K562 (cell line): ENCODE data around the gene RHEB.

ENCODE experiments used
- BRCA1 ChIP-seq, 2 experiments: fragments of 450-650 bp in 1 of 2; sonication (generic) in 1 of 2; formaldehyde crosslinking in 1 of 2; IDR thresholded peaks; 2 replicates each; pipeline versions ENCODE4 v1.5.0 to v1.6.1; 2017 to 2020; ENCODE audit warnings: mild to moderate bottlenecking in 1 of 2, missing genetic modification reagents in 1 of 2
- CBX8 ChIP-seq: fragments of 200-600 bp; sonication (generic); IDR thresholded peaks from 2 replicates; pipeline ENCODE4 v1.6.1; 2012; ENCODE audit warnings: borderline replicate concordance, mixed run types, low read depth, mild to moderate bottlenecking, moderate library complexity, mixed read lengths, low read length, control low read depth, inconsistent platforms; ENCODE audit not compliant: poor library complexity, severe bottlenecking; ENCODE audit errors: extremely low read depth
- EP300 ChIP-seq: IDR thresholded peaks from 2 replicates; pipeline ENCODE4 v1.6.1; 2012; ENCODE audit warnings: low read length, improper control_type of control experiment
- NELFE ChIP-seq: IDR thresholded peaks from 2 replicates; pipeline ENCODE4 v1.6.1; 2011; ENCODE audit warnings: mild to moderate bottlenecking; ENCODE audit not compliant: insufficient read depth, insufficient read length
- POLR2A ChIP-seq: fragments of 450-650 bp; conservative IDR thresholded peaks from 2 replicates; pipeline ENCODE4 v1.6.1; 2016
- TF ChIP-seq, protein P1 (sequence below): sonication (generic); formaldehyde crosslinking; IDR thresholded peaks from 2 replicates; pipeline ENCODE4 v1.9.0; 2022; ENCODE audit warnings: mild to moderate bottlenecking, missing genetic modification reagents
- TF ChIP-seq, protein P2 (sequence below), 3 experiments: IDR thresholded peaks in 2 of 3; conservative IDR thresholded peaks in 1 of 3; 2 replicates each; pipeline ENCODE4 v1.5.1; 2011 to 2012; ENCODE audit warnings: low read length in 3 of 3, mild to moderate bottlenecking in 3 of 3, control low read depth in 2 of 3, improper control_type of control experiment in 1 of 3, inconsistent platforms in 1 of 3, low read depth in 1 of 3, mixed read lengths in 1 of 3, moderate library complexity in 1 of 3; ENCODE audit not compliant: insufficient read depth in 2 of 3
- TF ChIP-seq, protein P3 (sequence below), 2 experiments: fragments of 450-650 bp in 1 of 2; IDR thresholded peaks; 2 replicates each; pipeline ENCODE4 v1.6.1; 2011 to 2017; ENCODE audit warnings: low read depth in 2 of 2, antibody characterized with exemption in 1 of 2, borderline replicate concordance in 1 of 2, low read length in 1 of 2, mild to moderate bottlenecking in 1 of 2, mixed read lengths in 1 of 2; ENCODE audit not compliant: control insufficient read depth in 1 of 2

DNA sequence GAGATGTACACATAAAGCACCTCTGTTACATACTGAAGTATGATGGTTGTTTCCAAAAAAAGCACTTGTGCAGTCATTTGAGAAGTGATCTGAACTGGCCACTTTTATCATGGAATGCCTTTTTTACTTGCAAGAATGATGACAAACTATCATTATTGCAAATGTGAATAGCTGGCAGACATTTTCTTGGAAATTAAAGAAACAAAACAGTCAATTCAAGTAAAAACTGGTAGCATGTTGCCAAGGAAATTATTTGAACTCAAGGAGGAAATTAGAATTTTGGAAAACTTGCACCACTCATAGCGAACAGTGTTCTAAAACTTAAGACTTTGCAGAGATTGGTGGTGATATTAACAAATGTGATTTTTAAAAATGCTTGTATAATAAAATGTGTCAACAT is 6.6 kb downstream of the RHEB start:
- TF ChIP-seq BRCA1 (IDR thresholded peaks at IDR 0.05) (no peak), BRCA1 (CRISPR knock-in tag; IDR thresholded peaks at IDR 0.05) (no peak), CBX8 (no peak), POLR2A (no peak), NELFE (no peak), EP300 (no peak)
- TF ChIP-seq, protein P1, sequence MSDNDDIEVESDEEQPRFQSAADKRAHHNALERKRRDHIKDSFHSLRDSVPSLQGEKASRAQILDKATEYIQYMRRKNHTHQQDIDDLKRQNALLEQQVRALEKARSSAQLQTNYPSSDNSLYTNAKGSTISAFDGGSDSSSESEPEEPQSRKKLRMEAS (CRISPR knock-in tag), result no peak
- TF ChIP-seq, protein P2, sequence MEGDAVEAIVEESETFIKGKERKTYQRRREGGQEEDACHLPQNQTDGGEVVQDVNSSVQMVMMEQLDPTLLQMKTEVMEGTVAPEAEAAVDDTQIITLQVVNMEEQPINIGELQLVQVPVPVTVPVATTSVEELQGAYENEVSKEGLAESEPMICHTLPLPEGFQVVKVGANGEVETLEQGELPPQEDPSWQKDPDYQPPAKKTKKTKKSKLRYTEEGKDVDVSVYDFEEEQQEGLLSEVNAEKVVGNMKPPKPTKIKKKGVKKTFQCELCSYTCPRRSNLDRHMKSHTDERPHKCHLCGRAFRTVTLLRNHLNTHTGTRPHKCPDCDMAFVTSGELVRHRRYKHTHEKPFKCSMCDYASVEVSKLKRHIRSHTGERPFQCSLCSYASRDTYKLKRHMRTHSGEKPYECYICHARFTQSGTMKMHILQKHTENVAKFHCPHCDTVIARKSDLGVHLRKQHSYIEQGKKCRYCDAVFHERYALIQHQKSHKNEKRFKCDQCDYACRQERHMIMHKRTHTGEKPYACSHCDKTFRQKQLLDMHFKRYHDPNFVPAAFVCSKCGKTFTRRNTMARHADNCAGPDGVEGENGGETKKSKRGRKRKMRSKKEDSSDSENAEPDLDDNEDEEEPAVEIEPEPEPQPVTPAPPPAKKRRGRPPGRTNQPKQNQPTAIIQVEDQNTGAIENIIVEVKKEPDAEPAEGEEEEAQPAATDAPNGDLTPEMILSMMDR (IDR thresholded peaks at IDR 0.05 in 2 of 3, conservative IDR thresholded peaks at IDR 0.05 in 1 of 3; ENCODE audit: insufficient read depth in 2 of 3, low read depth in 1 of 3, low read length in 3 of 3), result no peak
- TF ChIP-seq, protein P3, sequence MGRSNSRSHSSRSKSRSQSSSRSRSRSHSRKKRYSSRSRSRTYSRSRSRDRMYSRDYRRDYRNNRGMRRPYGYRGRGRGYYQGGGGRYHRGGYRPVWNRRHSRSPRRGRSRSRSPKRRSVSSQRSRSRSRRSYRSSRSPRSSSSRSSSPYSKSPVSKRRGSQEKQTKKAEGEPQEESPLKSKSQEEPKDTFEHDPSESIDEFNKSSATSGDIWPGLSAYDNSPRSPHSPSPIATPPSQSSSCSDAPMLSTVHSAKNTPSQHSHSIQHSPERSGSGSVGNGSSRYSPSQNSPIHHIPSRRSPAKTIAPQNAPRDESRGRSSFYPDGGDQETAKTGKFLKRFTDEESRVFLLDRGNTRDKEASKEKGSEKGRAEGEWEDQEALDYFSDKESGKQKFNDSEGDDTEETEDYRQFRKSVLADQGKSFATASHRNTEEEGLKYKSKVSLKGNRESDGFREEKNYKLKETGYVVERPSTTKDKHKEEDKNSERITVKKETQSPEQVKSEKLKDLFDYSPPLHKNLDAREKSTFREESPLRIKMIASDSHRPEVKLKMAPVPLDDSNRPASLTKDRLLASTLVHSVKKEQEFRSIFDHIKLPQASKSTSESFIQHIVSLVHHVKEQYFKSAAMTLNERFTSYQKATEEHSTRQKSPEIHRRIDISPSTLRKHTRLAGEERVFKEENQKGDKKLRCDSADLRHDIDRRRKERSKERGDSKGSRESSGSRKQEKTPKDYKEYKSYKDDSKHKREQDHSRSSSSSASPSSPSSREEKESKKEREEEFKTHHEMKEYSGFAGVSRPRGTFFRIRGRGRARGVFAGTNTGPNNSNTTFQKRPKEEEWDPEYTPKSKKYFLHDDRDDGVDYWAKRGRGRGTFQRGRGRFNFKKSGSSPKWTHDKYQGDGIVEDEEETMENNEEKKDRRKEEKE (IDR thresholded peaks at IDR 0.05; ENCODE audit: borderline replicate concordance in 1 of 2, control insufficient read depth in 1 of 2, low read depth in 2 of 2, low read length in 1 of 2), result no peak
